ENCODE data around the gene LRRC4C.

LRRC4C gene

DNA sequence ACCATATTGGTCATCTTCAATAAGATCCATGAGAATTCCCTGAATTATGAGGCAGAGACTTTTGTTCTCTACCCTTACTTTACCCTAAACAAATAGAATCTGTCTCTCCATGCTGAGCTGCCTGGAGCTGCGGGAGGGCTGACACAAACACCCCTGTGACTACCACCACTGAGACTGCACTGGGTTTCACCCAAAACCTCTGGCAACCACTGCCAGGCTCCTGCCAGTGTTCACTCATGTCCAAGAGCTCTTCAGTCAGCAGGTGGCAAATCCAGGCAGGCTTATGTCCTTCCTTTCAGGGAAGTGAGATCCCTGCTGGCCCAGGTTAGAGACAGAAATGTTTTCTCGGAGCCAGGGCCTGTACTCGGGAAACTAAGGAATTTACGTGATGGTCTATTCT is 1105.3 kb downstream of the LRRC4C start:
- no peak overlapping the region for H3K27ac ChIP-seq
- TF ChIP-seq, protein P1, sequence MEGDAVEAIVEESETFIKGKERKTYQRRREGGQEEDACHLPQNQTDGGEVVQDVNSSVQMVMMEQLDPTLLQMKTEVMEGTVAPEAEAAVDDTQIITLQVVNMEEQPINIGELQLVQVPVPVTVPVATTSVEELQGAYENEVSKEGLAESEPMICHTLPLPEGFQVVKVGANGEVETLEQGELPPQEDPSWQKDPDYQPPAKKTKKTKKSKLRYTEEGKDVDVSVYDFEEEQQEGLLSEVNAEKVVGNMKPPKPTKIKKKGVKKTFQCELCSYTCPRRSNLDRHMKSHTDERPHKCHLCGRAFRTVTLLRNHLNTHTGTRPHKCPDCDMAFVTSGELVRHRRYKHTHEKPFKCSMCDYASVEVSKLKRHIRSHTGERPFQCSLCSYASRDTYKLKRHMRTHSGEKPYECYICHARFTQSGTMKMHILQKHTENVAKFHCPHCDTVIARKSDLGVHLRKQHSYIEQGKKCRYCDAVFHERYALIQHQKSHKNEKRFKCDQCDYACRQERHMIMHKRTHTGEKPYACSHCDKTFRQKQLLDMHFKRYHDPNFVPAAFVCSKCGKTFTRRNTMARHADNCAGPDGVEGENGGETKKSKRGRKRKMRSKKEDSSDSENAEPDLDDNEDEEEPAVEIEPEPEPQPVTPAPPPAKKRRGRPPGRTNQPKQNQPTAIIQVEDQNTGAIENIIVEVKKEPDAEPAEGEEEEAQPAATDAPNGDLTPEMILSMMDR (conservative IDR thresholded peaks at IDR 0.05): no peak

DNA sequence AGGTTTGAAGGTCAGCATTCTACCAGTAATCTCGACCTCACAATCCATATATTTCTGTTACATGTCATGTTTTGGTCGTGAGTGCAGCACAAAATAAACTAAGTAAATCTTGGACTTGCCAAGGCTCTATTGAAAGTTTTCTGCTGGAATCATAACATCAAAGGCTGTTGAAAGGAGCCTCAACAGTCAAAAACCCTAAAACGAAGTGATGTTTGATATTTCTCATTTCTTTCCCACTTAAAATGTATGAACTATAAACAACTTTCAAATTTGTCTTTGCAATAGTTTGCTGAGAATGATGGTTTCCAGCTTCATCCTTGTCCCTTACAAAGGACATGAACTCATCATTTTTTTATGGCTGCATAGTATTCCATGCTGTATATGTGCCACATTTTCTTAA is 1118.5 kb downstream of the LRRC4C start:
- no peak overlapping the region for H3K27ac ChIP-seq
- TF ChIP-seq, protein P1 (conservative IDR thresholded peaks at IDR 0.05): no peak

DNA sequence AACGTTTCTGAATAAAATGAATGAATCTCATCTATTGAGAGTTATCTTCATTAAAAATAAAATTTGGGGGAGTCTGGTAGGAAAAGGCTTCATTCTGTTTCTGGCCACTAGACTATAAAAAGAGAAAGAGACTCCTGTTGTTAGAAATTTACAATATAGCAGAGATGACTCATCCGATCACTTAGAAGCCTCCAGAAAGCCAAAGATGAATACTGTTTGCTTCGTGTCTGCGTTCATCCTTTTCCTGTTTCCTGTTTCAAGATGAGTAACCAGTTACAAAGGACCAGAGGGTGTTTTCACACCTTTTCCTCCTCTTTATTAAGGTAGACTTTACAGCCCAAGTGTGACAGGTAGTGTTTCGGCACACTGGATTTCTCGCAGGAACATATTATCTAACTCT is 1120.7 kb downstream of the LRRC4C start:
- no peak overlapping the region for H3K27ac ChIP-seq
- TF ChIP-seq, protein P1 (conservative IDR thresholded peaks at IDR 0.05): no peak

DNA sequence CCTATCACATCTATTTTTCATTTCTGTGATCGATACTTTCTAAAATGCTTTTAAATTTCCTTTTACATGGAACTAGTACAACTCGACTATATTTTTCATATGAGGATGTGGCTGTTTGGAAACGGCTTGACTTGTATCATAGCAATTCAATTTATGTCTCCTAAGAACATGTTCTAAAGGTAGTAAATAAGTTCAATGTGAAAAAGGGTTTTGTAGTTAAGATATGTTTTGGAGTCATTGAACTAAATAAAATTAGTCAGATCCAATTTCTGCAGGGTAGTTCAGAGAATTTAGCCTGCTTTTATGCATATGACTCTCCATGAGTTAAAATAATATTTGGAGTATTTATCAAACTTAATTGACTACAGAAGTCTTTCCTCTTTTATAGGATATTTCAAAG is 1121.4 kb downstream of the LRRC4C start:
- no peak overlapping the region for H3K27ac ChIP-seq
- TF ChIP-seq, protein P1 (conservative IDR thresholded peaks at IDR 0.05): no peak

DNA sequence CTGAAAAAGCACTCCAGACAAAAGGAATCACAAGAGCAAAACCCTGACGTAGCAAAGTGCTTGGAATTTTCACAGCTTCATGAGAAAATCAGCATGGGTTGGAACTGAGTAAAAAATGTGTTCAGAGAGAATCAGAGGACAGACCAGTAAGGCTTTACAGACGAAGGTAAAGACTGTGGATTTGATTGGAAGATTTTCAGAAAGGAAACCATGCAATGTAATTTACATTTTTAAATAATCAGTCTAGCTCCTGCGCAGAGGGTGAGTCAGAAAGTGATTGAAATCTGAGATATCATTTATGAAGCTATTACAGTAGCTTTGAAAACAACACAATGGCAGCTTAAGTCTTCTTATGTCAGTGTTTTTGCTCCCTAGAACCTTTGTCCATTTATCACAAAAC is 1122.3 kb downstream of the LRRC4C start:
- H3K27ac ChIP-seq: no peak overlapping the region
- TF ChIP-seq, protein P1 (conservative IDR thresholded peaks at IDR 0.05): no peak

DNA sequence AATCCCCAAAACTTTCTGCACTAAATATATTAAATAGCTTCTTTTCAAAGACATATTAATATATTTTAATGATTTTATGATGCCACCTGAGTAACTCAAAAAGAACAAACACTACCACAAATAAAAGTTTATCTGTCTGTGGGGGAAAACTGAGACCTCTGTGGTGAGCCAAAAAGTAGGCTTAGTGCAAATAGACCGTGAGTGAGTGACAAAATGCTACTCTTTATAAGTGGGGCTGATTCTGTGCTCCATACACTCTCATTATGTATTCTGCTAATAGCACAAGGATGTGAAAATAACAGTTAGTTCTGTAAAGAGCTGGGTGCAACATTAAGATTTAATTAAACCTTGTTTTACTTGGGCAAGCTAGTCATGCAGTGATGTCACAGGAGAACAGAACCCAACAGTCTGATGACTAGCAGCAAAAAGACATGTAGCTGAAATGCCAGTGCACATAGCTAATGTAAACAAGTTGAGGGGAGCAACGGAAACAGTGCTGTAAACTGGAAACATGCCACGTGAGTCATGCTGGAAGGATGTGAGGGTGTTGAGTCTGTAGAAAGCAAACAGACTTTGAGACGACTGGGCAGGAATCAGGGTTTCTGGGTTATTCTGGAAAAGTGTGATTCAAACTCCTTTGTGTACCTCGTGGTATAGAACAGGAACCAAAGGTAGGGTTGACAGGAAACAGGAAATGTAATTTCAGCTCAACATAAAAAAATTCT is 1130.4 kb downstream of the LRRC4C start:
- TF ChIP-seq, protein P1 (conservative IDR thresholded peaks at IDR 0.05): no peak
- H3K27ac ChIP-seq: no peak overlapping the region

DNA sequence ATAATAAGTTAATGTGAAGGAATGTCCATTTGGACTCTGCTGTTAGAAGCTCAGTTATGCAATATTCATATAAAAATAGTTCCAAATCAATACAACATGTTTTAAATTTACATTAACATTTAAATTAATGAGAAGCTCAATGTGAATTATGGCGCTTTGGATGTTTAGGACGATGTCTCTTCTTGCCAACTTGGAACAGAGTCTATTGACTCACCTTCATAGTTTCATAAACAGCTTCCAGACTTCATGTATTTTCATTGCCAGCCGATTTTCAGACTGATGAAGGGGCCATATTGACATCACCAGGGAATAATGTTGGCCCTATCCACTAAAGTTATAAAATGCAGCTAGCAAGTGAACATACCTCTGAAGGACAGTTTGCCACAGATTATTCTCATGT is 1136.2 kb downstream of the LRRC4C start:
- no peak overlapping the region for H3K27ac ChIP-seq
- TF ChIP-seq, protein P1 (conservative IDR thresholded peaks at IDR 0.05): no peak
